ENCODE results near the gene DDR1.
A peak's percentile ranks its signal among the peaks of the same experiment; 100 is the strongest.

Gene DDR1

DNA sequence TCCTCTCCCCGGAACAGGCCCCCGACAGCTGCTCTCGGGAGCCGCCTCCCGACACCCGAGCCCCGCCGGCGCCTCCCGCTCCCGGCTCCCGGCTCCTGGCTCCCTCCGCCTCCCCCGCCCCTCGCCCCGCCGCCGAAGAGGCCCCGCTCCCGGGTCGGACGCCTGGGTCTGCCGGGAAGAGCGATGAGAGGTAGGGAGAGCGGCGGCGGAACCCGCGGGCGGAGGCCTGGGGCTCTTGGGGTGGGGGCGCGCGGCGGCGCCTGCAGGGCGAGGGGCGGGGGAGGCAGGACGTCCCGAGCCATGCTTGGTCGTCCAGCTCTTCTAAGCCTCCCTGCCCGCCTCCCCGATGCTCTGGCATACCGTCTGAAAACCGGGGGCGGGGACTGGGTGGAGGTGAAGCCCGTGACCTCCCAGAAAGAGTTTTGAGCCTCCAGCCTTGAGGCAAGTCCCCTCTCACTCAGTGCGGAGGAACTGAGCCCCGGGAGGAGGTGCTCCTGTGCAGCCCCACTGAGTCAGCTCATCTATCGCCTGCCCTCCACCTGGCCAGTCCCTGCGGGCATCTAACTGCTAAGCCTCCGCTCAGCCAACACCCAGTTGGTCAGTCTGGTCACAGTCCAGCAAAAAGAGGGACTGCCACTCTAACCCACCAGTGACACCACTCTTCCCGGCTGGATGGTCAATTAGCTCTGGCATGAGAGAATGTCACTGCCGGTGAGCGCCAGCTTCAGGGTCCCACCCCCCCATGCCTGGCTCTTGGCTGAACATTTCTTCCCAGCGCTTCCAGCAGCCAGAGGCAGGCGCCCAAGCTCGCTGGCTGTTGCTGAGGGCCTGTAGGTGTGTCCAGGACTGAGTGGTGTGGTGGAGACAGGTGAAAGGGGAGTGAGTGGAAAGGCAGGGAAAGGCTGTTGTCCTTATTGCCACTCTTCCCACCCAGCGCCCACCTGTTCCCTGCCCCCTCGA, 482 bp downstream of the DDR1 start:
- peaks cover 63% of the 10 kb centered on the region for H3K4me1 Mint-ChIP-seq
- H3K4me3 Mint-ChIP-seq = peak overlapping the region; percentile 78
- H3K36me3 Mint-ChIP-seq = peaks cover 13% of the 10 kb centered on the region
- peak overlapping the region; percentile 69 for H3K27ac Mint-ChIP-seq
- no peaks in the 10 kb centered on the region for H3K27me3 Mint-ChIP-seq
- ATAC-seq = peak; percentile 69
- H3K9me3 Mint-ChIP-seq = no peaks in the 10 kb centered on the region

DNA sequence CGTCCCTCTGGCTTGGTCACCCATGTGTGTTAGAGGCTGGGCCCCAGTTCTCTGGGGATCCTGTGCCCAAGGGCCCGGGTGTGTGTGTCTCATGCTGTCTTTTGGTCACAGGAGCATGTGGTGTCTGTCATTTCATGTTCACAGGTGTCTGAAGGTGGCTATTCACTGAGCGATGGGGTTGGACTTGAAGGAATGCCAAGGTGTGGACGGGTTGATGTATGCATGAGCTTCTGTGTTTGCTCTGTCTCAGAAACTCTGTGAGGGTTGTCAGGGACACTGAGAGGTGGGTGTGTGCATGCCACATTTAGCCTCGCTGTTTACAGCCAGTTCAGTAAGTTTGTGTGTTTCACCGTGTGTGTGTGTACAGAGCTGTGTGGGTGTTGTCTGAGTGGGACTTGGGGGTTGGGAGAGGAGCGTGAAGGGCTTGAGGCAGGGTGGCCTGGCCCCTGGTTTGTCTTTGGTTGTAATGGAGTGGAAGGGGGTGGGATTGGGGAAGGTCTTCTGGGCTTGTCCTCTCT, 1.2 kb downstream of the DDR1 start:
- Mint-ChIP-seq H3K36me3 (peaks cover 20% of the 10 kb centered on the region), H3K4me3 (peak overlapping the region; percentile 78), H3K9me3 (no peaks in the 10 kb centered on the region), H3K27ac (peak overlapping the region; percentile 69), H3K27me3 (no peaks in the 10 kb centered on the region), H3K4me1 (peaks cover 67% of the 10 kb centered on the region)
- ATAC-seq = no peak

GRCh38 chr6:30885999-30886896, 1.9 kb downstream of the DDR1 start:
- H3K27me3 Mint-ChIP-seq = no peaks in the 10 kb centered on the region
- H3K27ac Mint-ChIP-seq = peak overlapping the region; percentile 69
- no peaks in the 10 kb centered on the region for H3K9me3 Mint-ChIP-seq
- H3K4me3 Mint-ChIP-seq = peak overlapping the region; percentile 78
- ATAC-seq = no peak
- peaks cover 67% of the 10 kb centered on the region for H3K4me1 Mint-ChIP-seq
- peaks cover 20% of the 10 kb centered on the region for H3K36me3 Mint-ChIP-seq

GRCh38 chr6:30886897-30887255, 2.6 kb downstream of the DDR1 start:
- ATAC-seq = no peak
- peaks cover 20% of the 10 kb centered on the region for H3K36me3 Mint-ChIP-seq
- H3K9me3 Mint-ChIP-seq = no peaks in the 10 kb centered on the region
- H3K27ac Mint-ChIP-seq = no peak overlapping the region
- no peaks in the 10 kb centered on the region for H3K27me3 Mint-ChIP-seq
- peaks cover 60% of the 10 kb centered on the region for H3K4me1 Mint-ChIP-seq
- H3K4me3 Mint-ChIP-seq = no peak overlapping the region

GRCh38 chr6:30887901-30888815, 3.8 kb downstream of the DDR1 start:
- no peak overlapping the region for H3K4me3 Mint-ChIP-seq
- no peak overlapping the region for H3K27ac Mint-ChIP-seq
- H3K4me1 Mint-ChIP-seq = peaks cover 48% of the 10 kb centered on the region
- ATAC-seq = no peak
- H3K36me3 Mint-ChIP-seq = peaks cover 30% of the 10 kb centered on the region
- H3K9me3 Mint-ChIP-seq = no peaks in the 10 kb centered on the region
- H3K27me3 Mint-ChIP-seq = no peaks in the 10 kb centered on the region

GRCh38 chr6:30888816-30889495, 4.6 kb downstream of the DDR1 start:
- no peak for ATAC-seq
- Mint-ChIP-seq H3K4me3 (no peak overlapping the region), H3K9me3 (no peaks in the 10 kb centered on the region), H3K27ac (no peak overlapping the region), H3K36me3 (peaks cover 33% of the 10 kb centered on the region), H3K27me3 (no peaks in the 10 kb centered on the region), H3K4me1 (peaks cover 40% of the 10 kb centered on the region)

DNA sequence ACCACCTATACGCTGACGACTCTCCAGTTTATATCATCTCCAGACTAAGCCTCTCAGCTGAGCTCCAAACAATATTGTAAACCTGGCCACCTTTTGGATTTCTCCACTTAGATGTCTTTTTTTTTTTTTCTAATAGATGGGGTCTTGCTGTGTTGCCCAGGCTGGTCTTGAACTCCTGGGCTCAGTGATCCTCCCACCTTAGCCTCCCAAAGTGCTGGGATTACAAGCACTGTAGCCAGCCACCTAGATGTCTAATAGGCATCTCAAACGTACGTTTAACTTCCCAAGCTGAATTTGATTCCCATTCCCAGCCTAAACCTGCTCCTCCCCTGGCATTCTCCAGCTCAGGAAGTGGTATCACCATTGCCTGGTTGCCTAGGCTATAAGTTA, 5.2 kb downstream of the DDR1 start:
- Mint-ChIP-seq H3K4me3 (no peak overlapping the region), H3K27ac (no peak overlapping the region), H3K36me3 (peaks cover 39% of the 10 kb centered on the region), H3K9me3 (no peaks in the 10 kb centered on the region), H3K4me1 (peaks cover 40% of the 10 kb centered on the region), H3K27me3 (no peaks in the 10 kb centered on the region)
- ATAC-seq = no peak

- H3K27me3 Mint-ChIP-seq = no peaks in the 10 kb centered on the region
- peaks cover 38% of the 10 kb centered on the region for H3K4me1 Mint-ChIP-seq
- no peaks in the 10 kb centered on the region for H3K9me3 Mint-ChIP-seq
- no peak overlapping the region for H3K4me3 Mint-ChIP-seq
- ATAC-seq = no peak
- H3K36me3 Mint-ChIP-seq = peaks cover 44% of the 10 kb centered on the region
- H3K27ac Mint-ChIP-seq = no peak overlapping the region
Observed at GRCh38 chr6:30889921-30890645, 5.8 kb downstream of the DDR1 start.

DNA sequence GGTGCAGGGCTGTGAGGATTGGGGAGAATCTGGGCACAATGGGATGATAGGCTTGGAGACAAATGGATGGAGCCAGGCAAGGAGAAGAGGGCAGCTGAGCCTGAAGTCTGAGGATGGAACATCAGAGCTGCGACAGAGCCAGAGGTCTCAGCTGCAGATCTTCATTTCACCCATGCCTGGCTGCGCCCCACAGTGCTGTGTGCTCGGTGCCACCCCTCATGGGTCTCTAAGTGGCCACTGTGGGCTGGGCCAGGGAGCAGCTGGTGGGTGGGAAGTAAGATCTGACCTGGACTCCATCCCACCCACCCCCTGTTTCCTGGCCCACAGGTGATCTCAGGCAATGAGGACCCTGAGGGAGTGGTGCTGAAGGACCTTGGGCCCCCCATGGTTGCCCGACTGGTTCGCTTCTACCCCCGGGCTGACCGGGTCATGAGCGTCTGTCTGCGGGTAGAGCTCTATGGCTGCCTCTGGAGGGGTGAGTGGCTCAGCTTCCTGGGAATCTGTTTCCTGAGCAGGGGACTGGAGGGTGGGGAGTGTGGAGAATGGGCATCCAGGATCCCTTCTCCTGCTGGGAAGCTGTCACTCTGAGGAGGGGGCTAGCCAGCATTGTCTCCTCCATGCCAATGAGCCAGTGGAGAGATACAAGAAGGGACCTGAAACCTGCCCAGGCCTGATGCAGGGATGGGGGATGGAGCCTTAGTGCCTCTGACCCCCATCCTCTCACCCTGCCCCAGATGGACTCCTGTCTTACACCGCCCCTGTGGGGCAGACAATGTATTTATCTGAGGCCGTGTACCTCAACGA, 6.5 kb downstream of the DDR1 start:
- H3K27ac Mint-ChIP-seq = no peak overlapping the region
- no peak for ATAC-seq

DNA sequence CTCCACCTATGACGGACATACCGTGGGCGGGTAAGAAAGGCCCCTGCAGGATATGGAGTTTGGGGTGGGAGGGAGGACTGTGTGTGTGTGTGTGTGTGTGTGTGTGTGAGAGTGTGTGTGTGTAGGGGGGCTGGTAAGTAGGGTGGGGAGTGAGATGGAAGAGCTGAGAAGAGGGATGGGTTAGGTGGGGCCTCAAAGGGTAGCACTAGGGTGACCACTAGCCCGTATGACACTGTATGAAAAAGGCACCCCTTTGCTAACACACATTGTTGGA, 7.1 kb downstream of the DDR1 start:
- no peak for ATAC-seq
- Mint-ChIP-seq H3K27ac (no peak overlapping the region), H3K36me3 (peaks cover 56% of the 10 kb centered on the region), H3K4me1 (peaks cover 25% of the 10 kb centered on the region), H3K4me3 (no peak overlapping the region), H3K9me3 (no peaks in the 10 kb centered on the region), H3K27me3 (no peaks in the 10 kb centered on the region)

More for the DNA sequence above, 6.5 kb downstream of the DDR1 start:
- peaks cover 52% of the 10 kb centered on the region for H3K36me3 Mint-ChIP-seq
- peaks cover 30% of the 10 kb centered on the region for H3K4me1 Mint-ChIP-seq
- no peak overlapping the region for H3K4me3 Mint-ChIP-seq
- H3K27me3 Mint-ChIP-seq = no peaks in the 10 kb centered on the region
- H3K9me3 Mint-ChIP-seq = no peaks in the 10 kb centered on the region

- Mint-ChIP-seq H3K36me3 (peaks cover 59% of the 10 kb centered on the region), H3K27me3 (no peaks in the 10 kb centered on the region), H3K4me3 (no peak overlapping the region), H3K4me1 (peaks cover 19% of the 10 kb centered on the region), H3K9me3 (no peaks in the 10 kb centered on the region), H3K27ac (no peak overlapping the region)
- no peak for ATAC-seq
Observed at GRCh38 chr6:30891816-30892538, 7.7 kb downstream of the DDR1 start.

GRCh38 chr6:30893001-30893591, 8.8 kb downstream of the DDR1 start:
- Mint-ChIP-seq H3K4me1 (peaks cover 15% of the 10 kb centered on the region), H3K27ac (no peak overlapping the region), H3K27me3 (no peaks in the 10 kb centered on the region), H3K9me3 (no peaks in the 10 kb centered on the region), H3K36me3 (peaks cover 61% of the 10 kb centered on the region), H3K4me3 (no peak overlapping the region)
- no peak for ATAC-seq
